Ectodermal cell (in vitro differentiated cells): ENCODE data around the gene PPP4R3A.
"Not testable (repeated sequence)": the region's sequence is repeated elsewhere in the genome, so short reads cannot be mapped to it uniquely, and the experiment has no call there.

Source experiments
- H3K27ac ChIP-seq: 2 replicates; pipeline ENCODE4 v1.7.0; 2013; ENCODE audit warnings: mild to moderate bottlenecking, low read depth, low read length; ENCODE audit not compliant: insufficient read depth, poor library complexity, severe bottlenecking
- H3K27me3 ChIP-seq: 2 replicates; pipeline ENCODE4 v1.7.0; 2013; ENCODE audit warnings: mild to moderate bottlenecking, low read length; ENCODE audit not compliant: insufficient read depth, control insufficient read depth, poor library complexity, severe bottlenecking
- H3K36me3 ChIP-seq: one replicate; pipeline ENCODE4 v1.7.0; 2013; ENCODE audit warnings: low read length; ENCODE audit not compliant: control insufficient read depth, insufficient read depth
- H3K4me1 ChIP-seq: one replicate; pipeline ENCODE4 v1.7.0; 2013; ENCODE audit warnings: low read length; ENCODE audit not compliant: control insufficient read depth, insufficient read depth
- H3K4me3 ChIP-seq: 2 replicates; pipeline ENCODE4 v1.7.0; 2013; ENCODE audit warnings: low read depth, low read length, control low read depth; ENCODE audit not compliant: insufficient read depth
- H3K9me3 ChIP-seq: 2 replicates; pipeline ENCODE4 v1.7.0; 2013; ENCODE audit warnings: mild to moderate bottlenecking, low read length, moderate library complexity; ENCODE audit not compliant: control insufficient read depth
- WGBS, 2 experiments: methylation state at CpG; one replicate each; pipeline ENCODE4 v1.1.7; 2013; ENCODE audit warnings: missing lambda C conversion rate in 2 of 2; 5-methylcytosine and 5-hydroxymethylcytosine counted together

The PPP4R3A gene

GRCh38 chr14:91453744-91454143 lies 56.4 kb downstream of the PPP4R3A start:
- H3K9me3 ChIP-seq: no peaks in the 10 kb centered on the region
- peaks cover 10% of the 10 kb centered on the region for H3K36me3 ChIP-seq
- 90% methylated on average over 5 of the region's 5 CpGs for WGBS, 2 experiments
- no peak overlapping the region for H3K27ac ChIP-seq
- H3K4me3 ChIP-seq: no peak overlapping the region
- H3K27me3 ChIP-seq: no peaks in the 10 kb centered on the region
- H3K4me1 ChIP-seq: no peaks in the 10 kb centered on the region

GRCh38 chr14:91444335-91445020 lies 65.6 kb downstream of the PPP4R3A start:
- Histone ChIP-seq H3K36me3 (no peaks in the 10 kb centered on the region), H3K4me3 (no peak overlapping the region), H3K4me1 (no peaks in the 10 kb centered on the region), H3K27me3 (no peaks in the 10 kb centered on the region), H3K27ac (no peak overlapping the region), H3K9me3 (no peaks in the 10 kb centered on the region)
- WGBS, 2 experiments: 90 to 93% methylated on average over 6 of the region's 6 CpGs

DNA sequence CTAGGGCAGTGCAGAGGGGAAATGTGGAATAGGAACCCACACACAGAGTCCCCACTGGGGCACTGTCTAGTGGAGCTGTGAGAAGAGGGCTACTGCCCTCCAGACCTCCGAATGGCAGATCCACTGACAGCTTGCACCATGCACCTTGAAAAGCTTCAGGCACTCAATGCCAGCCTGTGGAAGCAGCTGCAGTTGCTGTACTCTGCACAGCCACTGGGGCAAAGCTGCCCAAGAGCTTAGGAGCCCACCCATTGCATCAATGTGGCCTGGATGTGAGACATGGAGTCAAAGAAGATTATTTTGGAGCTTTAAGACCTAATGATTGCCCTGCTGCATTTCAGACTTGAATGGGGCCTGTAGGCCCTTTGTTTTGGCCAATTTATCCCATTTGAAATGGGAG lies 70.8 kb downstream of the PPP4R3A start:
- Histone ChIP-seq H3K27me3 (no peaks in the 10 kb centered on the region), H3K9me3 (peaks cover 3% of the 10 kb centered on the region), H3K4me3 (no peak overlapping the region), H3K27ac (no peak overlapping the region), H3K36me3 (no peaks in the 10 kb centered on the region), H3K4me1 (no peaks in the 10 kb centered on the region)
- WGBS, 2 experiments: 76 to 92% methylated on average over 1 of the region's 1 CpG

GRCh38 chr14:91438845-91439244 lies 71.3 kb downstream of the PPP4R3A start:
- Histone ChIP-seq H3K27me3 (no peaks in the 10 kb centered on the region), H3K4me3 (no peak overlapping the region), H3K36me3 (no peaks in the 10 kb centered on the region), H3K4me1 (no peaks in the 10 kb centered on the region), H3K9me3 (peaks cover 3% of the 10 kb centered on the region), H3K27ac (no peak overlapping the region)

GRCh38 chr14:91436266-91436665 lies 73.8 kb downstream of the PPP4R3A start:
- not testable (repeated sequence) for H3K9me3 ChIP-seq, H3K4me1 ChIP-seq, H3K36me3 ChIP-seq, H3K27ac ChIP-seq, H3K4me3 ChIP-seq, H3K27me3 ChIP-seq
- 79 to 80% methylated on average over 16 of the region's 16 CpGs for WGBS, 2 experiments

DNA sequence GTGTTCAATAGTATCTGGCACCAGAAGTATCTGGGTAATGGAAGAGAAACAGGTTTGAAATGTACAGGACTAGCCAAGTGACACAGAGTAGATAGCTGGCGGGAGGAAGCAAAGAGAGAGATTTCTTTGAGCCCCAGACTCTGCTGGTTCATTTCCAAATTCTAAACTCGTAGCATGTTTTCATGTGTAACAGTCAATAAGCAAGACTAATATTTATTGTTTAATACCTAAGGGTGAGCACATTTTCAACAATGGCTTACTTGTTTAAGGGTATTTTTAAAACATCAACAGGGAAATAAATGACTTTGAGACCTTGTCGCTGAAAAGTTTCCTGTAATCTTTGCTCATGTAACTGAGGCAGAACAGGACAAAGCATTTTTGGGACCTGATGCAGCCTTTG lies 80.7 kb downstream of the PPP4R3A start:
- 92 to 95% methylated on average over 2 to 3 of the region's 3 CpGs for WGBS, 2 experiments

DNA sequence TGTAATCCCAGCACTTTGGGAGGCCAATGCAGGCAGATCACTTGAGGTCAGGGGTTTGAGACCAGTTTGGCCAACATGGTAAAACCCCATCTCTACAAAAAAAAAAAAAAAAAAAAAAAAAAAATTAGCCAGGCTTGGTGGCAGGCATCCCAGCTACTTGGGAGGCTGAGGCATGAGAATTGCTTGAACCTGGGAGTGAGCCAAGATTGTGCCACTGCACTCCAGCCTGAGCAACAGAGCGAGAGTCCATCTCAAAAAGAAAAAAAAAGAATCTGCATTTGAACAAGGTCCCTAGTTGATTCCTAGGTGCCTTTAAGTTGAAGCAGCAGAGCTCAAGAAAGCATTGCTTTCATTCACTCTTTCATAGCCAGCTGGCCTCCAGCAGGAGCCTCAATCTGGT lies 81.2 kb downstream of the PPP4R3A start:
- 76 to 84% methylated on average over 1 of the region's 1 CpG for WGBS, 2 experiments
- not testable (repeated sequence) for H3K27me3 ChIP-seq, H3K4me1 ChIP-seq, H3K4me3 ChIP-seq, H3K9me3 ChIP-seq, H3K36me3 ChIP-seq, H3K27ac ChIP-seq

More for the DNA sequence above, 80.7 kb downstream of the PPP4R3A start:
- H3K27me3 ChIP-seq: no peaks in the 10 kb centered on the region
- no peaks in the 10 kb centered on the region for H3K36me3 ChIP-seq
- no peak overlapping the region for H3K4me3 ChIP-seq
- no peaks in the 10 kb centered on the region for H3K4me1 ChIP-seq
- H3K9me3 ChIP-seq: no peaks in the 10 kb centered on the region
- H3K27ac ChIP-seq: no peak overlapping the region

DNA sequence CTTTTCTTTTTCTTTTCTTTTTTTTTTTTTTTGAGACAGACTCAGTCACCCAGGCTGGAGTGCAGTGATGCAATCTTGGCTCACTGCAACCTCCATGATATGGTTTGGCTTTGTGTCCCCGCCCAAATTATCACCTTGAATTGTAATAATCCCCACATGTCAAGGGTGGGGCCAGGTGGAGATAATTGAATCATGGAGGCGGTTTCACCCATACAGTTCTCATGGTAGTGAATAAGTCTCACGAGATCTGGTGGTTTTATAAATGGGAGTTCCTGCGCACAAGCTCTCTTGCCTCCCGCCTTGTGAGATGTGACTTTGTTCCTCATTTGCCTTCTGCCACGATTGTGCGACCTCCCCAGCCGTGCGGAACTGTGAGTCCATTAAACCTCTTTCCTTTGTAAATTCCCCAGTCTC lies 84.6 kb downstream of the PPP4R3A start:
- H3K9me3 ChIP-seq, H3K27me3 ChIP-seq, H3K36me3 ChIP-seq, H3K27ac ChIP-seq, H3K4me3 ChIP-seq, H3K4me1 ChIP-seq: not testable (repeated sequence)
- WGBS, 2 experiments: 96% methylated on average over 9 of the region's 9 CpGs

GRCh38 chr14:91424813-91425530 lies 85.1 kb downstream of the PPP4R3A start:
- WGBS, 2 experiments: 93 to 94% methylated on average over 9 of the region's 9 CpGs
- no peaks in the 10 kb centered on the region for H3K4me1 ChIP-seq
- H3K9me3 ChIP-seq: no peaks in the 10 kb centered on the region
- no peaks in the 10 kb centered on the region for H3K36me3 ChIP-seq
- H3K4me3 ChIP-seq: no peak overlapping the region
- no peak overlapping the region for H3K27ac ChIP-seq
- H3K27me3 ChIP-seq: no peaks in the 10 kb centered on the region

GRCh38 chr14:91420686-91421085 lies 89.4 kb downstream of the PPP4R3A start:
- H3K27me3 ChIP-seq: peaks cover 7% of the 10 kb centered on the region
- no peak overlapping the region for H3K27ac ChIP-seq
- no peaks in the 10 kb centered on the region for H3K9me3 ChIP-seq
- WGBS, 2 experiments: 82 to 95% methylated on average over 2 of the region's 2 CpGs
- peaks cover 11% of the 10 kb centered on the region for H3K4me1 ChIP-seq
- H3K4me3 ChIP-seq: no peak overlapping the region
- no peaks in the 10 kb centered on the region for H3K36me3 ChIP-seq
